Epithelial cell of esophagus (primary cell): ENCODE results near the gene TAP1.

Experiments used
- DNase-seq: peaks from one replicate; pipeline ENCODE4 v3.0.0; 2010; ENCODE audit warnings: low read depth
- H3K4me3 ChIP-seq: 2 replicates; pipeline ENCODE4 v1.5.1; 2011; ENCODE audit warnings: mild to moderate bottlenecking, low read length, control low read depth
- TF ChIP-seq, protein P1 (sequence below): IDR thresholded peaks from 2 replicates; pipeline ENCODE4 v1.5.1; 2011; ENCODE audit warnings: low read depth, mild to moderate bottlenecking, low read length, control low read depth, inconsistent platforms; ENCODE audit not compliant: insufficient read depth; ENCODE audit errors: missing control alignments

TAP1 gene

GRCh38 chr6:32852018-32852843, 1.3 kb downstream of the TAP1 start:
- TF ChIP-seq, protein P1, sequence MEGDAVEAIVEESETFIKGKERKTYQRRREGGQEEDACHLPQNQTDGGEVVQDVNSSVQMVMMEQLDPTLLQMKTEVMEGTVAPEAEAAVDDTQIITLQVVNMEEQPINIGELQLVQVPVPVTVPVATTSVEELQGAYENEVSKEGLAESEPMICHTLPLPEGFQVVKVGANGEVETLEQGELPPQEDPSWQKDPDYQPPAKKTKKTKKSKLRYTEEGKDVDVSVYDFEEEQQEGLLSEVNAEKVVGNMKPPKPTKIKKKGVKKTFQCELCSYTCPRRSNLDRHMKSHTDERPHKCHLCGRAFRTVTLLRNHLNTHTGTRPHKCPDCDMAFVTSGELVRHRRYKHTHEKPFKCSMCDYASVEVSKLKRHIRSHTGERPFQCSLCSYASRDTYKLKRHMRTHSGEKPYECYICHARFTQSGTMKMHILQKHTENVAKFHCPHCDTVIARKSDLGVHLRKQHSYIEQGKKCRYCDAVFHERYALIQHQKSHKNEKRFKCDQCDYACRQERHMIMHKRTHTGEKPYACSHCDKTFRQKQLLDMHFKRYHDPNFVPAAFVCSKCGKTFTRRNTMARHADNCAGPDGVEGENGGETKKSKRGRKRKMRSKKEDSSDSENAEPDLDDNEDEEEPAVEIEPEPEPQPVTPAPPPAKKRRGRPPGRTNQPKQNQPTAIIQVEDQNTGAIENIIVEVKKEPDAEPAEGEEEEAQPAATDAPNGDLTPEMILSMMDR, result no peak
- no peak for DNase-seq
- peak overlapping the region; percentile 83 for H3K4me3 ChIP-seq

GRCh38 chr6:32851025-32851424, 2.5 kb downstream of the TAP1 start:
- no peak overlapping the region for H3K4me3 ChIP-seq
- no peak for DNase-seq
- TF ChIP-seq, protein P1, result no peak

- TF ChIP-seq, protein P1, result no peak
- no peak for DNase-seq
- H3K4me3 ChIP-seq, result no peak overlapping the region
These were observed 4.4 kb downstream of the TAP1 start for GRCh38 chr6:32849126-32849525.

DNA sequence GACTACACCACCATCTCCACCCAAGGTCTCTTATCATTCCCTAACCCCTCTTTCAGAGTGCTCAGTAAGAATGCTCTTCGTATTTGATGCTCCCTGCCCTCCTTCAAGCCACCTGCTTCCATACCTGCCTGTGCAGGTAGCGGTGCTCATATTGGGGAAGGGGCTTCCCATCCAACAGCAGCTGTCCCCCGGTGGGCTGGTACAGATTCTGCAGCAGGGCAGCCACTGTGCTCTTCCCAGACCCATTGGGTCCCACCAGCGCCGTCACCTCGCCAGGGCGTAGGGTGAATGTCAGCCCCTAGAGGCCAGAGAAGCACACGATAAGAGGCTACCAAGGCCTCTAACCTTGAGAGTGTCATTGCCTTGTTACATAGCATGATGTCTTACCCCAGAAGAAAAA, 5.7 kb downstream of the TAP1 start:
- no peak for DNase-seq
- TF ChIP-seq, protein P1, result no peak
- H3K4me3 ChIP-seq, result no peak overlapping the region

DNA sequence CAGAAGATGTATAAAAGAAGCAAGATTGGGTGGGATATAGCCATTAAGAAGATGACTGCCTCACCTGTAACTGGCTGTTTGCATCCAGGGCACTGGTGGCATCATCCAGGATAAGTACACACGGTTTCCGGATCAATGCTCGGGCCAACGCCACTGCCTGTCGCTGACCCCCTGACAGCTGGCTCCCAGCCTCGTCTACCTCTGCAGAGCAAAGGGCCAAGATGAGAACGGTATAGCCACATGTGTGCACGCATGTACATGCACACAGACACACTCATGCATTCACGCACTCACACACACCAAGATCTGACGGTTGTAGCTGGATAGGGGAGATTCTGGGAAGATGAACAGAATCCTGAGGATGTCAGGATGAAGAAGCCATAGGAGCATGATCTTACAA, 6.5 kb downstream of the TAP1 start:
- TF ChIP-seq, protein P1, result no peak

DNA sequence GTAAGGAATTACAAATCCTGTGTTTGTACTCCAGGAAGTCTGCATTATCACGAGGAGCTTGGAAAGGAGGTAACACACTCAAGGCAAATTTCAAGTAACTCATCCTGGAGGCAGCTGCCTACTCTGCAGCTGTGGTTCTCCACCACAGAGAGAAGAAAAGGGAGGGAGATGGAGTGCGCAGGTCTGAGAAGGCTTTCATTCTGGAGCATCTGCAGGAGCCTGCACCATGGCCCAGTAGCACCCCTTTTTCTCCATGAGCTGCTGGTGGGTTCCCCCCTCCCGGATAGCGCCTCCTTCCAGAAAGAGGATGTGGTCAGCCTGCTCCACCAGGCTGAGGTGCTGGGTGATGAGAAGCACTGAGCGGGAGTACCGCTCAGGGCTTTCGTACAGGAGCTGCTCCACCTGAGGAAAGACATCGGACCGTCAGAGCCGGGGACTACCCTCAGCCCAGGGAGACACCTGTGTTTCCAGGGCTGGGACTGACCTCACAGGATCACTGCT, 8.1 kb downstream of the TAP1 start:
- no peak for DNase-seq
- H3K4me3 ChIP-seq, result no peak overlapping the region
- TF ChIP-seq, protein P1, result no peak

More for the DNA sequence above, 6.5 kb downstream of the TAP1 start:
- no peak overlapping the region for H3K4me3 ChIP-seq
- DNase-seq, result no peak
